Neural crest cell (in vitro differentiated cells): ENCODE data around the gene DLX1. TPM values are rescaled to one million over a fixed set of nuclear protein-coding genes. Genes with fewer than 3 reads are reported as not detected.
"Not testable (repeated sequence)": the region's sequence is repeated elsewhere in the genome, so short reads cannot be mapped to it uniquely, and the experiment has no call there.

Experiments
- DNase-seq: peaks from one replicate; pipeline ENCODE4 v3.0.0; 2021; ENCODE audit warnings: low read depth, mixed read lengths, low spot score
- H3K27ac Mint-ChIP-seq: one replicate; pipeline ENCODE4 v1.8.0; 2021; ENCODE audit warnings: mild to moderate bottlenecking, mixed read lengths; ENCODE audit not compliant: unreplicated experiment
- H3K27me3 Mint-ChIP-seq: 2 replicates; pipeline ENCODE4 v1.8.0; 2021; ENCODE audit warnings: low read depth, mild to moderate bottlenecking, mixed read lengths
- H3K36me3 Mint-ChIP-seq: 2 replicates; pipeline ENCODE4 v1.8.0; 2021; ENCODE audit warnings: low read depth, mild to moderate bottlenecking, mixed read lengths
- H3K4me1 Mint-ChIP-seq: 2 replicates; pipeline ENCODE4 v1.8.0; 2021; ENCODE audit warnings: mixed read lengths
- H3K4me3 Mint-ChIP-seq: one replicate; pipeline ENCODE4 v1.8.0; 2021; ENCODE audit warnings: mild to moderate bottlenecking, mixed read lengths
- H3K9me3 Mint-ChIP-seq: 2 replicates; pipeline ENCODE4 v1.8.0; 2021; ENCODE audit warnings: mixed read lengths
- CTCF ChIP-seq: fragments of 200-600 bp; sonication (generic); conservative IDR thresholded peaks from 2 replicates; pipeline ENCODE4 v1.5.0; 2021; ENCODE audit warnings: antibody characterized with exemption, mild to moderate bottlenecking
- total RNA-seq: library from RNA; stranded (reverse); gene quantifications from 2 replicates; pipeline ENCODE4 v1.2.1, GENCODE V29; 2021

Gene DLX1
- total RNA-seq, 1 donor from 2014 or later, result 48.9 TPM

GRCh38 chr2:172058660-172059059 is 26.6 kb upstream of the DLX1 start:
- no peak for DNase-seq
- TF ChIP-seq CTCF, result no peak
- Mint-ChIP-seq H3K9me3 (no peaks in the 10 kb centered on the region), H3K4me1 (peaks cover 42% of the 10 kb centered on the region), H3K27me3 (no peaks in the 10 kb centered on the region), H3K36me3 (no peaks in the 10 kb centered on the region), H3K27ac (no peak overlapping the region), H3K4me3 (no peak overlapping the region)

GRCh38 chr2:172060118-172060517 is 25.2 kb upstream of the DLX1 start:
- H3K27me3 Mint-ChIP-seq, H3K9me3 Mint-ChIP-seq, H3K4me3 Mint-ChIP-seq, DNase-seq, H3K36me3 Mint-ChIP-seq, H3K27ac Mint-ChIP-seq: not testable (repeated sequence)
- H3K4me1 Mint-ChIP-seq, result peaks cover 44% of the 10 kb centered on the region

DNA sequence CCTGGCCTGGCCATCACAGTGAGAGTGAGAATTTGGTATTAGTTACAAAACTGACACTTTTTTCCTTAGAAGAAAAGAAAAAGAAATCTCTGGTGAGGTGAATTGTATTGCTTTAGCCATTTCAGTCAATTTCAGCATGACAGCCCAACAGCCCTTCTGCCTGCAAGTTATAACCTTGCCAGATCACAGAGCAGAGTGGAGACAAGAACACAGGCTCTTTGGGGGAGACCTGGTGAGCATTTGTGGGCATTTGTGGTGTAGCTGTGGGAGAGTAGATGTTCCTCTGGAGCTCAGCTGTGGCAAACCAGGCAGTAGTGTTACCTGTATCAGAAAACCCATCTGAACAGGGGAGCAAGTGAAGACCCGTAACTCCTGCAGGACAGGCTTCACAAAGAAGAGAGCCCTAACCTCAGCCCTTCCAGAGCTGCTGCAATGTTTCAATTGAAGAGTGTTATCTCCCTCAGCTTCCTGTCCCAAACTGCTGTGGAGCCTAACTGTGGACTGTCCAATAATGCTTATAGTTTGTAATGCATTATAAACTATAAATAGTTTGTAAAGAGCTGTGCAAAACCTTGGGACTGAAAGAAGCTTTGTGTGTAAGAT is 22.8 kb upstream of the DLX1 start:
- H3K27me3 Mint-ChIP-seq, result no peaks in the 10 kb centered on the region
- no peak for TF ChIP-seq CTCF

GRCh38 chr2:172063446-172063845 is 21.9 kb upstream of the DLX1 start:
- no peak for TF ChIP-seq CTCF
- peak overlapping the region; percentile 47 for H3K27ac Mint-ChIP-seq
- no peaks in the 10 kb centered on the region for H3K36me3 Mint-ChIP-seq

More for the DNA sequence above, 22.8 kb upstream of the DLX1 start:
- H3K27ac Mint-ChIP-seq, result no peak overlapping the region
- peak overlapping the region; percentile 56 for H3K4me3 Mint-ChIP-seq
- no peaks in the 10 kb centered on the region for H3K9me3 Mint-ChIP-seq
- H3K4me1 Mint-ChIP-seq, result peaks cover 50% of the 10 kb centered on the region
- no peaks in the 10 kb centered on the region for H3K36me3 Mint-ChIP-seq
- no peak for DNase-seq

DNA sequence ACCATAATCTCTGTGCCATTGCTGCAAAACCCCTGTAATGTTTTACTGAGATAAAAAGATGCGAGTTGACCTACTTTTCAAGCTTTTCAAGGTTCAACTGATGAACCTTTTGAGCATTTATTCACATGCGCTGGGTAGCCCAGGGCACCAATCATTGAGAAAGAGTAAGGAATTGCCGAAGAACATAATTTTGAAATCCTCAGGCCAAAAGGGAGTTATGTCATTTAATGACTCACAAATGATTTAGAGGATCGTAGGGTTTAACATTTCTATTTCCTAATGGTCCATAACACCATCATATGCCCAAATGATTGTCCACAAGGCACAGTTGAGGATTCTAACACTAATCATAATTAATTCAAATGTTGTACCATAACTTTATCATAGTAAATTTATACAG is 20.2 kb upstream of the DLX1 start:
- H3K4me3 Mint-ChIP-seq, result no peak overlapping the region
- TF ChIP-seq CTCF, result no peak
- no peaks in the 10 kb centered on the region for H3K9me3 Mint-ChIP-seq
- peaks cover 54% of the 10 kb centered on the region for H3K4me1 Mint-ChIP-seq
- H3K27ac Mint-ChIP-seq, result no peak overlapping the region
- H3K27me3 Mint-ChIP-seq, result no peaks in the 10 kb centered on the region
- no peak for DNase-seq
- peaks cover 2% of the 10 kb centered on the region for H3K36me3 Mint-ChIP-seq

More at GRCh38 chr2:172063446-172063845, 21.9 kb upstream of the DLX1 start:
- Mint-ChIP-seq H3K4me3 (peak overlapping the region; percentile 46), H3K9me3 (no peaks in the 10 kb centered on the region), H3K27me3 (no peaks in the 10 kb centered on the region), H3K4me1 (peaks cover 50% of the 10 kb centered on the region)
- DNase-seq, result no peak

- peaks cover 51% of the 10 kb centered on the region for H3K4me1 Mint-ChIP-seq
- no peak overlapping the region for H3K4me3 Mint-ChIP-seq
- no peaks in the 10 kb centered on the region for H3K9me3 Mint-ChIP-seq
- H3K27me3 Mint-ChIP-seq, result peaks cover 2% of the 10 kb centered on the region
- DNase-seq, result no peak
- peaks cover 2% of the 10 kb centered on the region for H3K36me3 Mint-ChIP-seq
- no peak overlapping the region for H3K27ac Mint-ChIP-seq
- no peak for TF ChIP-seq CTCF
Observed at GRCh38 chr2:172066394-172066886, 18.9 kb upstream of the DLX1 start.

GRCh38 chr2:172067905-172068304 is 17.4 kb upstream of the DLX1 start:
- H3K4me3 Mint-ChIP-seq, H3K9me3 Mint-ChIP-seq, H3K36me3 Mint-ChIP-seq, DNase-seq, H3K27me3 Mint-ChIP-seq, H3K27ac Mint-ChIP-seq: not testable (repeated sequence)
- H3K4me1 Mint-ChIP-seq, result peaks cover 53% of the 10 kb centered on the region
